HG02763 (cell line): ENCODE results near the gene LAMP2.
A peak's percentile ranks its signal among the peaks of the same experiment; 100 is the strongest.

Experiments
- ATAC-seq: cut with Tn5 transposase; IDR thresholded peaks from one replicate; pipeline ENCODE4 v1.9.1; 2021; ENCODE audit warnings: mild to moderate bottlenecking, moderate library complexity; ENCODE audit not compliant: unreplicated experiment

The LAMP2 gene

GRCh38 chrX:120457766-120458180 lies 11.3 kb downstream of the LAMP2 start:
- ATAC-seq: peak; percentile 88

GRCh38 chrX:120456973-120457372 lies 12.1 kb downstream of the LAMP2 start:
- ATAC-seq: no peak

GRCh38 chrX:120453985-120454384 lies 15.1 kb downstream of the LAMP2 start:
- no peak for ATAC-seq

GRCh38 chrX:120452131-120452530 lies 17.0 kb downstream of the LAMP2 start:
- ATAC-seq: no peak

- no peak for ATAC-seq
Observed at GRCh38 chrX:120450163-120450562, 18.9 kb downstream of the LAMP2 start.

- ATAC-seq: no peak
Observed at GRCh38 chrX:120446498-120446897, 22.6 kb downstream of the LAMP2 start.

GRCh38 chrX:120439921-120440320 lies 29.2 kb downstream of the LAMP2 start:
- no peak for ATAC-seq

- no peak for ATAC-seq
Observed at GRCh38 chrX:120429776-120430540, 39.1 kb downstream of the LAMP2 start.

- ATAC-seq: no peak
Observed at GRCh38 chrX:120428309-120428708, 40.8 kb downstream of the LAMP2 start.

- ATAC-seq: no peak
Observed at GRCh38 chrX:120426599-120426998, 42.5 kb downstream of the LAMP2 start.

GRCh38 chrX:120419463-120419862 lies 49.6 kb downstream of the LAMP2 start:
- peak; percentile 61 for ATAC-seq

- ATAC-seq: no peak
Observed at GRCh38 chrX:120408168-120408567, 60.9 kb downstream of the LAMP2 start.

GRCh38 chrX:120406638-120407037 lies 62.5 kb downstream of the LAMP2 start:
- no peak for ATAC-seq

GRCh38 chrX:120402369-120402768 lies 66.7 kb downstream of the LAMP2 start:
- no peak for ATAC-seq

GRCh38 chrX:120401301-120401700 lies 67.8 kb downstream of the LAMP2 start:
- no peak for ATAC-seq

GRCh38 chrX:120380699-120381098 lies 88.4 kb downstream of the LAMP2 start:
- peak; percentile 56 for ATAC-seq

GRCh38 chrX:120379937-120380681 lies 89.0 kb downstream of the LAMP2 start:
- no peak for ATAC-seq

- ATAC-seq: no peak
Observed at GRCh38 chrX:120378570-120378969, 90.5 kb downstream of the LAMP2 start.
